Activated T-helper 1 cell treated with anti-CD3 and anti-CD28 coated beads, Interleukin-12 subunit alpha, Interleukin-12 subunit beta, Interleukin-2, Interleukin-4 antibody, amounts not matched to agents 30 ng/mL and 10 ng/mL and 1 ng/mL, durations not matched to agents 14 hours and 24 hours and 36 hours (primary cell): ENCODE data around the gene KCNQ1. TPM values are rescaled to one million over a fixed set of nuclear protein-coding genes. Genes with fewer than 3 reads are reported as not detected.

ENCODE experiments used
- DNase-seq: peaks from one replicate; pipeline ENCODE4 v3.0.0; 2021; ENCODE audit warnings: low spot score
- H3K27ac Mint-ChIP-seq: one replicate; pipeline ENCODE4 v1.8.0; 2021; ENCODE audit warnings: mild to moderate bottlenecking, mixed read lengths
- H3K27me3 Mint-ChIP-seq: one replicate; pipeline ENCODE4 v1.8.0; 2022; ENCODE audit warnings: mild to moderate bottlenecking, moderate library complexity, mixed read lengths; ENCODE audit not compliant: insufficient read depth
- H3K36me3 Mint-ChIP-seq: one replicate; pipeline ENCODE4 v1.8.0; 2021; ENCODE audit warnings: low read depth, mixed read lengths
- H3K4me1 Mint-ChIP-seq: one replicate; pipeline ENCODE4 v1.8.0; 2021; ENCODE audit warnings: low read depth, mixed read lengths
- H3K4me3 Mint-ChIP-seq: one replicate; pipeline ENCODE4 v1.8.0; 2021; ENCODE audit warnings: mild to moderate bottlenecking, moderate library complexity, mixed read lengths
- H3K9me3 Mint-ChIP-seq: one replicate; pipeline ENCODE4 v1.8.0; 2021; ENCODE audit warnings: mixed read lengths
- intact Hi-C: fragments of 100-400 bp; cut with micrococcal nuclease; formaldehyde crosslinking; loops from one replicate; pipeline ENCODE4 v1.15.1; 2024
- total RNA-seq: library from RNA; stranded (reverse); gene quantifications from 2 replicates; pipeline ENCODE4 v1.2.3, GENCODE V29; 2022

The KCNQ1 gene
- total RNA-seq, 1 donor from 2014 or later = 6.4 TPM

GRCh38 chr11:2673871-2674471 lies 229.2 kb downstream of the KCNQ1 start:
- no peaks in the 10 kb centered on the region for H3K4me1 Mint-ChIP-seq
- no peaks in the 10 kb centered on the region for H3K9me3 Mint-ChIP-seq
- H3K27me3 Mint-ChIP-seq = no peaks in the 10 kb centered on the region
- no peak for DNase-seq
- no peak overlapping the region for H3K4me3 Mint-ChIP-seq
- H3K27ac Mint-ChIP-seq = no peak overlapping the region
- intact Hi-C loops = no loop called here
- H3K36me3 Mint-ChIP-seq = no peaks in the 10 kb centered on the region

- intact Hi-C loops = no loop called here
- no peaks in the 10 kb centered on the region for H3K4me1 Mint-ChIP-seq
- DNase-seq = no peak
- H3K36me3 Mint-ChIP-seq = no peaks in the 10 kb centered on the region
- no peak overlapping the region for H3K27ac Mint-ChIP-seq
- H3K9me3 Mint-ChIP-seq = no peaks in the 10 kb centered on the region
- no peak overlapping the region for H3K4me3 Mint-ChIP-seq
- H3K27me3 Mint-ChIP-seq = no peaks in the 10 kb centered on the region
Observed at GRCh38 chr11:2674658-2675131, 229.9 kb downstream of the KCNQ1 start.

GRCh38 chr11:2675540-2675939 lies 230.7 kb downstream of the KCNQ1 start:
- intact Hi-C loops = no loop called here
- Mint-ChIP-seq H3K36me3 (no peaks in the 10 kb centered on the region), H3K4me3 (no peak overlapping the region), H3K4me1 (no peaks in the 10 kb centered on the region), H3K9me3 (no peaks in the 10 kb centered on the region), H3K27ac (no peak overlapping the region), H3K27me3 (no peaks in the 10 kb centered on the region)
- no peak for DNase-seq

- no peak overlapping the region for H3K4me3 Mint-ChIP-seq
- H3K4me1 Mint-ChIP-seq = no peaks in the 10 kb centered on the region
- no peaks in the 10 kb centered on the region for H3K27me3 Mint-ChIP-seq
- H3K36me3 Mint-ChIP-seq = no peaks in the 10 kb centered on the region
- H3K9me3 Mint-ChIP-seq = no peaks in the 10 kb centered on the region
- intact Hi-C loops = no loop called here
- no peak for DNase-seq
- H3K27ac Mint-ChIP-seq = no peak overlapping the region
Observed at GRCh38 chr11:2677127-2677526, 232.3 kb downstream of the KCNQ1 start.

GRCh38 chr11:2678396-2678795 lies 233.6 kb downstream of the KCNQ1 start:
- intact Hi-C loops = no loop called here
- no peak for DNase-seq
- Mint-ChIP-seq H3K36me3 (no peaks in the 10 kb centered on the region), H3K27ac (no peak overlapping the region), H3K27me3 (no peaks in the 10 kb centered on the region), H3K4me3 (no peak overlapping the region), H3K9me3 (no peaks in the 10 kb centered on the region), H3K4me1 (no peaks in the 10 kb centered on the region)

GRCh38 chr11:2679011-2679676 lies 234.3 kb downstream of the KCNQ1 start:
- H3K27me3 Mint-ChIP-seq = no peaks in the 10 kb centered on the region
- no peaks in the 10 kb centered on the region for H3K4me1 Mint-ChIP-seq
- intact Hi-C loops = no loop called here
- no peak overlapping the region for H3K27ac Mint-ChIP-seq
- H3K36me3 Mint-ChIP-seq = no peaks in the 10 kb centered on the region
- H3K4me3 Mint-ChIP-seq = no peak overlapping the region
- no peaks in the 10 kb centered on the region for H3K9me3 Mint-ChIP-seq
- DNase-seq = no peak

GRCh38 chr11:2681408-2682145 lies 236.8 kb downstream of the KCNQ1 start:
- Mint-ChIP-seq H3K4me3 (no peak overlapping the region), H3K9me3 (no peaks in the 10 kb centered on the region), H3K4me1 (no peaks in the 10 kb centered on the region), H3K27me3 (no peaks in the 10 kb centered on the region), H3K27ac (no peak overlapping the region), H3K36me3 (no peaks in the 10 kb centered on the region)
- intact Hi-C loops = no loop called here
- no peak for DNase-seq

- Mint-ChIP-seq H3K4me1 (no peaks in the 10 kb centered on the region), H3K4me3 (no peak overlapping the region), H3K27me3 (no peaks in the 10 kb centered on the region), H3K9me3 (no peaks in the 10 kb centered on the region), H3K36me3 (no peaks in the 10 kb centered on the region), H3K27ac (no peak overlapping the region)
- intact Hi-C loops = no loop called here
- no peak for DNase-seq
Observed at GRCh38 chr11:2683806-2684205, 239.0 kb downstream of the KCNQ1 start.

- H3K27me3 Mint-ChIP-seq = no peaks in the 10 kb centered on the region
- H3K36me3 Mint-ChIP-seq = no peaks in the 10 kb centered on the region
- no peaks in the 10 kb centered on the region for H3K9me3 Mint-ChIP-seq
Observed at GRCh38 chr11:2684581-2684980, 239.8 kb downstream of the KCNQ1 start.

GRCh38 chr11:2685051-2685450 lies 240.2 kb downstream of the KCNQ1 start:
- Mint-ChIP-seq H3K4me1 (no peaks in the 10 kb centered on the region), H3K27me3 (no peaks in the 10 kb centered on the region), H3K36me3 (no peaks in the 10 kb centered on the region), H3K27ac (no peak overlapping the region), H3K4me3 (no peak overlapping the region), H3K9me3 (no peaks in the 10 kb centered on the region)
- intact Hi-C loops = no loop called here
- no peak for DNase-seq

More at GRCh38 chr11:2684581-2684980, 239.8 kb downstream of the KCNQ1 start:
- no peak for DNase-seq
- Mint-ChIP-seq H3K4me1 (no peaks in the 10 kb centered on the region), H3K4me3 (no peak overlapping the region), H3K27ac (no peak overlapping the region)
- intact Hi-C loops = no loop called here

GRCh38 chr11:2685566-2686359 lies 241.0 kb downstream of the KCNQ1 start:
- Mint-ChIP-seq H3K36me3 (no peaks in the 10 kb centered on the region), H3K4me1 (no peaks in the 10 kb centered on the region), H3K27me3 (no peaks in the 10 kb centered on the region), H3K27ac (no peak overlapping the region), H3K9me3 (no peaks in the 10 kb centered on the region), H3K4me3 (no peak overlapping the region)
- intact Hi-C loops = no loop called here
- DNase-seq = no peak

GRCh38 chr11:2686360-2687222 lies 241.8 kb downstream of the KCNQ1 start:
- Mint-ChIP-seq H3K4me1 (no peaks in the 10 kb centered on the region), H3K4me3 (no peak overlapping the region), H3K36me3 (no peaks in the 10 kb centered on the region), H3K9me3 (no peaks in the 10 kb centered on the region), H3K27ac (no peak overlapping the region), H3K27me3 (no peaks in the 10 kb centered on the region)
- DNase-seq = no peak
- intact Hi-C loops = no loop called here
